ENCODE results near the gene SPATA31E1.

The SPATA31E1 gene

DNA sequence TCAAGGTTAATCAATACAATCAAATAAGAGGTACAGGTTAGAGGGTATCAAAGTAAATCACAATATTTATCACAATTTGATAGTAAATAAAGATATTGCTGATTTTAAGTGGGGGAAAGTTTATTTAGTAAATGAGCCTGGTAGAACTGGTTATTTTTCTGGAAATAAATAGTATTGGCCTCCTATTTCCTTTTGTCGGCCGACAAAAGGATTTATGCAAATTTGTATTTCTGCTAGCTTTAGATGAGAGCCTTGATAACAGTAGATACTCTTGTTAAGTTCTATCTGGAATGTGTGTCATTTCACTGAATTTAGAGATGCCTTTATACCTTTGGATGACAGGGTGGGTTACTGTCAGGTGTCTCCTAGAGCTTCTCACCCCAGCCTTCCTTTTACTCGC lies 17.8 kb upstream of the SPATA31E1 start:
- no peak for DNase-seq

DNA sequence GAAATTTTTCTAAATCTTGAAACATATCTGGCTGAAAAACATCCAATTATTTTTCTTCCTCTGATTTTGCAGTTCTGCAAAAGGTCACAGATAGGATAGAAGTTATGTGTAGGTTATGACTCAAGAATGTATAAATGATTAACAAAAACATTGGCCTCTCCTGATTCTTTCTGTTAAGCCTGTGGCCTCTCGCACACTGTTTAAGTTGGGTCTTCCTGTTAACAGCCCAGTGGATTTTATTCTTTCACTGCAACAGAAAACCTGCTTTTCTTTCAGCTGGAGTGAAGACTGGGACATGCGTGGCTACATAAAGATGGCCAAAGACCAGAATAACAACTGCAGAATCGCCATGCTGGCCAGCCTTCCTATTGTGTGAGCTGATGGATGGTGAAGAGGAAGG lies 17.1 kb upstream of the SPATA31E1 start:
- no peak for DNase-seq

DNA sequence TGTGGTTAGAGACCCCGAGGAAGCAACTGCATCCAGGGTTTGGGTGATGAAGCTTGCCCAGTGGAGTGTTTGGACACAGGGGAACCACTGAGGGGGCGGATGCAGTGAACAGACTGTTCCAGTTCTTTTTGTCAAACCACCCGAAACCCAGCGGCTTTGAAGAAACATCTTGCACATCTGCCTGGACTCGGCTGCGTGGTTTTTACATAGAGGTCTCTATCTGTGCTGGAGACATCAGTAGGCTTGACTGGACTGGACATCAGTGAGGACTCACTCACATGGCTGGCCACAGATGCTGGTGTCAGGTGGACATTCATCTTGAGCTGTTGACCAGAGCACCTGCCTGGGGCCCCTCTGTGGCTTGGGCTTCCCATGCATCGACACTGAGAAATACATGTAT lies 15.3 kb upstream of the SPATA31E1 start:
- DNase-seq = no peak

DNA sequence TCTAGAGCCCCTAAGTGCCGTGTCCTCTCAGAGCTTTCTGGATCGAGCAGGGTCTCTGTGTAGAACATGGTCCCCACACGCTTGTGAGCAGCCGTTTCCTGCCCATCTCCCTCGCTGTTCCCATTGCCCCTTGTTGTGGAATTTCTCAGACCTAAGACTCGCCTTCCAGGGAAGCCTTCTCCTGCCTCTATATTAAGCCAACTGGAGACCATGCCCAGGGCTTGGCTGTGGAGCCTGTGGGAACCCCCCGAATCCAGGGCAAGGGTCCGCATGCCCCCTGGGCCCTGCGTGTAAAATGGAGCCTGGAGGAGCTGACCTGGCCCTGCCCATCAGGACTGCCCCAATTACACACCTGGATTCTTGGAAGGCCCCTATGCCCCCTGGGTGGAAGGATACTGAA lies 14.5 kb upstream of the SPATA31E1 start:
- DNase-seq = no peak

DNA sequence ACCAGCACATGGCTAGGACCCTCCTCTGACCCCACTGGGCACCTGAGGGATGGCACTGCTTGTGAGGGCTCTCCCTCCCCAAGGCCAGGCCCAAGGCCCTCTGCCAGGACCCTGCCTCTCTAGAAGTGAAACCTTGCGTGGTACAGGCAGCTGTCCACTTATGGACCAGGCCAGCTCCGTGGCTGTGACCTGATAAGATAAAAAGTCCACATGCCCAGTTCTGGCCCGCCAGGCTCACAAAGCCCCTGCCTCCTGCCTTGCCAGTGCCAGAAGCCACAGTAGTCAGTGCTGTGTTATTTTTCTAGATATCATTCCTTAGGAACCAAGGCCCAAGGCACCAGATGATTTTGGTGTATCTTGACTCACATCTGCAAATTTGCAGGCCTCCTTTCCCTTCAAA lies 14.0 kb upstream of the SPATA31E1 start:
- DNase-seq = no peak

DNA sequence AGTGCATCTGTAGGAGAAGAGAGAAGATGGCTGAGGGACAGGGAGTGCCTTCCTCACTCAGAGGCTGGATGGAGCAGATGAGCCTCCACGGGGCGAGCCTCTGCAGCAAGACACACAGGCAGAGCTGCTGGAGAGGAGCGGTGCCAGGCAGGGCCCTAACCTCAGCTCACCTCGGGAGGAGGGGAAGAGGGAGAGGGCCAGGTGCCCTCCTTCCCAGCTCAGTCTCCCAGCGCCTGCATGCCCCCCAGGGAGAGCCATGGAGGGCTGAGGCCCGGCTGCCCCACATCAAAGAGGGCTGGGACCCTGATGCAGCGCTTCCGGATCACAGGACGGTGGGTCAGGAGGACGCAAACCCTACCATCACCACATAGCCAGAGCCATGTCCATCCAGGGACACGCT lies 13.6 kb upstream of the SPATA31E1 start:
- no peak for DNase-seq

DNA sequence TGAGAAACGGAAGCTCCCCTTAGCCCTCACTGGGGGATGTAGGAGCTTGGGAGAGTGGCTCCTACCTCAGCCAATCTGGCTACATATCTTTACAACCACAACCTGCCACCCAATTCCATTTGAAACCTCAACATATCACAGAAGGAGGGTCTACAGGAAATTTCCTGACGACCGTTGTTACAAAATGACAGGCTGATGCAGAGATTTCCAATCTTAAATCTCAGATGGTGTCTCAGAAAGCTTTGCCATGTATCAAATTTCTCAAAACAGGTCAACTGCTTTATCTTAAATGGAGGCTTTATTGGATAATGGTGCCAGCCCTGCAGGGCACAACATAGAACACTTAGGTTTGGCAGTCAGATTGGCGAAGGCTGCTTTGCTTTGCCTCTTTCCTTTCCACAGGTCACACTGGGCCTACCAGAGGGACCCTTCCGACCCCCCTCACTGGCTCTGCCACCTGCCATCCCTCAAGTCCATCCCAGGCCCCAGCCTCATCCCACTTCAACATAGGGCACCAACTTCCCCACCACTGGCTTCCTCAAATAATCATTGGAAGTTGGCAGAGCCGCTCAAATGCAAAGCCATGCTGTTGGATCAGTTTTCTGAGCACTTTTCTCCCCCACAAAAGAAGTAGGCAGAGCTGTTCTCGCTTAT lies 11.1 kb upstream of the SPATA31E1 start:
- no peak for DNase-seq

DNA sequence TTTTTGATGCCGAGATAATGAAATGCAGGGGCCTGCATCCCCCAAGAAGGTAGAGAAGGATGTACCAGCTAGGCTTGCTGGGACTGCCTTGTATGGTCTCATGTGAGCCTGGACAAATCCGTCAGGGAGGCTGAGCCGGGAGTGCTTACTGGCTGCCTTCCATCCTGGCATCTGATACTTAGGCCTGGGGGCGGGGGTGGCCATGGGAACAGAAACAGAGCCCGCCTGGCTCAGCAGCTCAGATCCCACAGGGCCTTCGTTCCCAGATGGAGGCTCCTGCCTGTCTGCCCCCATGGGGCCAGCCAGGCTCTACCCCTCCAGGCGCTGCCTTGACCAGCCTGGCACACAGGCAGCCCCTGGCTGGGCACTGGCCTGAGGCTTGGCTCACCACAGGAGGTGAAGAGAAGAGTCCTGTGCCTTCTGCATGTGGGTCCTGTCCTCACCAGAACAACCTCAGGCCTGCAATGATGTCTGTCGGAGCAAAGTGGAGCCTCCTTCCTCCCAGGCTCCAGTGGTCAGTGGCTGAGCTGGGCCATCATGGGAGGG lies 10.5 kb upstream of the SPATA31E1 start:
- no peak for DNase-seq

DNA sequence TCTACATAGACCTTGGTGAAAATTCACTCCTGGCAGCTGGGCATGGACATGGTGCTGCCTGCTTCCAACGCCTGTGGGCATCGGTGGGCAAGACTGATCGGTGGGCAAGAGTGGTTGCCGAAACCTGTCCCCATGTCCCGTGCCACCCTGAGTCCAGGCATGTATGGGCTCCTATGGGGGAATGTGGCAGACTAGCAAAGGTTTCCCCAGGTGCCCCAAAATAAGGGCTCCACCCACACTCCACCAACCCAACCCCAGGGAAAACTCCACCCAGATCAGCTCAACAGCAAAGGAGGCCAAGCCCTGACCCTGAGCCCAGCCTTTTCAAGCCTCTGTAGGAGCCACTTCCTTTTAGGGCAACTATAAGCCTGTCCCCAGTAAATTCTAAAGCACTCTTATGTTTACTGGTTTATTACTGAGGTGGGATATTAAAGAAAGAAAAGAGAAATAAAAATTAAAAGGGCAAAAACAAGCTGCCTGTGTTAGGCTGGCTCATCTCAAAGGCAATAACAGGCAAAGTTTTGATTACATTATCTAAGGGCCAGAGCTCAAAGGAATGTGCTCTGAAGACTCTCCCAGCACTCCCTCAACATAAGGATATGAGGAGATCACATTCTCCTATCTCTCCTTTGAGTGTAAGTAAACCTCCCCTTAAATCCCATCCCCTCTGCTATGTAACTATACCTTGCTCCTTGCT lies 8.9 kb upstream of the SPATA31E1 start:
- DNase-seq = no peak

DNA sequence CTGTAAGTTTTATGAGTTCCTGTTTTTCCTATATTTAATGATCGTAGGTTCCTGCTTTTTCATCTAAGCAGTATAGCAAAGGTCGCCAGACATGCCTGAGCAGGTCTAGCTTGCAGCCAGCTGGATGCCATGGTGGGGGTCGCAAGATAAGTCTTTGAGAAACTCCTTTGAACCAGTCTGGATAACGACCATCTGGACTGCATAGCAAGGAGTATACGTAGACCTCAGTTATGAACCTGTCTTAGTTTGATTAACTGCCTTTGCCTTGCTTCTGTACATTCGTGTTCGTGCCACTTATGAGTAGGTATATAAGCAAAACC lies 8.4 kb upstream of the SPATA31E1 start:
- DNase-seq = no peak

DNA sequence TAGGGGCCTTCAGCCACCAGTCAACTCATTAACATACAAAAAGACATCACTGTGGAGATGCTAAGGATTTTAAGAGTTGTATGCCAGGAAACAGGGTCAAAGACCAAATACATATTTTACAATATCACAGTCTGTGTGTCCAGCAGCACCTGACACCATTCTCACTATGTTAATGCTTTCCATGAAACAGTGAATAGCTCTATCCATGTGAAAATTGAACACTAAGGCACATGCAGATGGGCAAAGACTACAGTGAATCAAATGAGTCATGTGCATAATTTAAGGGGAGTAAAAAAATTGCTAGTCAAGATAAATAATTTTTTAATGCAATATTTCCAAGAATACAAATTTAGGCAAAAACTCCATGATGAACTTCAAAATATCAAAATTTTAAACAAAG lies 7.6 kb upstream of the SPATA31E1 start:
- DNase-seq = no peak

DNA sequence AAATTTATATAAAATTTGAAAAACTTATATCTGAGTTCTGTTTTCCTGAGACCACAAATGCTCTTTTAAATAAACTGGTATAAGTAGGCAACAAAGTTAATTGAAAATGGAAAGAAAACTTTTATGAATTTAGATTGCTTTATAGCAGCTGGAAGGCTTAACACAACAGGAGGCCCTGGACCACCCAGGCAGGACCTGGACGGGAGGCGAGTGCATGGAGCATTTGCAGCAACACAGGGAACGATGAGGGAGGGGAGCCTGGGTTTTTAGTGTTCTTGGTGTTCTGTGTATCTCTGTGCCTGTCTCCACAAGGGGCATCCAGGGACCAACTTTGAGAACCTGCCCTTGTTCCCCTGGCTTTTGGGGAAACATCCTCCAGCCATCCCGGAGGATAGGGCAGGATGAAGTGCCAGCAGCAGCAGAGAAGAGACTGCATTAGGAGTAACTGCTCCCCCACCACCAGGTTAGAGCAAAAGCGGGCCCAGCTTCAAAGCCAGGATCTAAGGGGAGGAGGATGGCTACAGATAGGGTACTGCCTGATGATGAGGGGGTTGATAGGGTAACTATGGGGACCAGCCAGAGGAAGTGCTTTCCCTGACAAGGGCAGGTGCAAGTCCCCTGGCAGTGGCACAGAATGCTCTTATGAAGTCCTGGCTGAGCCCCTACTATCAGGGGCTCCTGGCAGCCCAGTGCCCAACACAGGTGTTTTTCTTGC lies 6.7 kb upstream of the SPATA31E1 start:
- DNase-seq = no peak

DNA sequence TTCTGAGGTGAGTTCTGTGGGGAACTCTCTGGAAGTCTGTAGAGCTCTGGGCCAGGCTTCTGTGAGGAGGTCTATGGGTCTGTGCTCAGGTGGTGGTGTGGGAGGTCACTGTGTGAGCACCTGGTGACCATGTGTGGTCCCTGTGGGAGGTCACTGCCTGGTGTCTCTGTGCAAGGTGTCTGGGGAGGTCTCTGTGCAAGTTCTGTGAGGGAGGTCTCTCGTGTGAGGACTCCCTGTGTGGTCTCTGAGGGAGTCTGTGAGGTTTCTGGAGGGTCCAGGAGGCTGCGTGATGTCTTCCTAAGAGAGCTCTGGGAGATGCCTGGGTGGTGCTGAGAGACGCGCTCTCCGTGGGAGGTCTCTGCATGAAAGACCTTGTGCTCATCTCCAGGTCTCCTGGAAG lies 6.0 kb upstream of the SPATA31E1 start:
- DNase-seq = no peak

DNA sequence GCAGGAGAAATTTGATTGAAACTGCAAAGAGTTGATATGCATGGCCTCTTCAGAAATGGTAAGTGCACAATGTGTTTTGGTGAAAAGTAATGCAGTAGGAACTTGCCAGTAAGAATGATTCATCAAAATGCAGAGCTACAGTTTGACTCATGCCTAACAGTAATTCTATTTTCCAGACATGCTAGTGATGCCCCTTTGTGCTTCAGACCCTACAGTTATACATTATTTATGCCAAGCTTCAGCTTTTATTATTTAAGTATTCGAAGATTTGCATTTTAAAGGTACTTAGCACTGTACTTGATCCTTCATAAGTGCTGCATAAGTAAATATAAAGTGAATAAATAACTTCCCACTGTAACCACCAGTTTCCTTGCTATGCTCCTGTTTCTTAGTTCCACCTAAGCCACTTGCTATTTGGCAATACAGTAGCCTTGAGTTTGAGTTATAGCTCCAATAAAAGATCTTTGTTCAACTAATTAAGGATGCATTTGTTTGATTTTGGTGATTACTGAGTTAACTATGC lies 3.6 kb upstream of the SPATA31E1 start:
- DNase-seq = no peak

DNA sequence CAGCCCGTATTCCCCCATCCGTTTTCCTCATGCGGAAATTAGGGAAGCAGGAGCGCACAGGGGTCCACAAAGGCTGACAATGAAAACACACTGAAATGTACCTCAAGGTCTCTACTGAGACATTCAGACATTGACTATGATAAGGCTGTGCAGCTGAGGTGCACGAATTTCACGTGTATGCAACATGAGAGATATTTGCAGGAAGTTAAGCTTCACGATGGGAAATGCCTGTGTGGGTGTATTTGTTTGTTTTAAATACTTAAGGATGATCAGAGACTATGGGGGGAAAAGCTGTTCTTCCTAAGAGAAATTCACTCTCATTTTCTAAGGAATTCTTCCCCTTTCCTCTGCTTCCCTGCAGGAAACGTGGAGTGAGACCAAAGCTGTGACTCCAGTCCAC lies 2.6 kb upstream of the SPATA31E1 start:
- no peak for DNase-seq

DNA sequence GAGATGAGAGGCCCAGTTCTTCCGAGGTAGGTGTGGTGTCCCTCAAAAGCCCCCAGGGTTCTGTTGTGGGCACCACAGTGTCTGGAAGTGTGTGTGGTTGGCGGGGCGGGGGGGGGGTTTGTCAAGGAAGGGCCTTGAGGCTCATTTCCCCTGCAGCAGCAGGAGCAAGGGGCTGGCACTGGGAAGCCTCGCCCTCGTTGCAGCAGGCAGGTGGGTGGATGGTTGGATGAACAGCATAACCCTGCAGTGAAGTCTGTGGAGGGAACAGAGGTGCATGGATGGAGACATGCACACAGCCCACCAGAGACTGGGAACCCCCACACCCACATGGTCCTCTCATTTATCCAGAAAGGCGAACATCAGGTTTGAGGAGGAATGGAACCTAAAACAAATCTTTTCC lies 2.0 kb upstream of the SPATA31E1 start:
- DNase-seq = no peak

DNA sequence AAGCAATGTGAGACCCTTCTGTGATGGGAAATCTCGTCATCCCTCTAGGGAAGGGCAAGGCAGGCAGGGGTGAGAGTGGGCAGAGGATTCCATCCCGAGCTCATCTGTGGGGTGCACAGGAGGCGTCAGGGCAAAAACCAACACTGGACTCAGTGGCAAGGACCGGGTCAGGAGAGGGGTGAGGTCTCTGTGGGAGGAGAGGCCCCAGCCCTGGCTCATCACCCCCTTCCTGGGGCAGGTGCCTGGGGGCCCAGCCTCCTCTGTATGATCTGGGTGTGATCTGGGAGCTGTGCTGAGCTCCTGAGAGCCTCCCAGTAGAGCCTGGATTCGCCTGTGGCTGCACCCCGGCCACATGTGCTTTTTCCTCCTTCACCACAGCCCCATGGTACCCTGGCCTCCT lies 597 bp downstream of the SPATA31E1 start:
- no peak for DNase-seq

DNA sequence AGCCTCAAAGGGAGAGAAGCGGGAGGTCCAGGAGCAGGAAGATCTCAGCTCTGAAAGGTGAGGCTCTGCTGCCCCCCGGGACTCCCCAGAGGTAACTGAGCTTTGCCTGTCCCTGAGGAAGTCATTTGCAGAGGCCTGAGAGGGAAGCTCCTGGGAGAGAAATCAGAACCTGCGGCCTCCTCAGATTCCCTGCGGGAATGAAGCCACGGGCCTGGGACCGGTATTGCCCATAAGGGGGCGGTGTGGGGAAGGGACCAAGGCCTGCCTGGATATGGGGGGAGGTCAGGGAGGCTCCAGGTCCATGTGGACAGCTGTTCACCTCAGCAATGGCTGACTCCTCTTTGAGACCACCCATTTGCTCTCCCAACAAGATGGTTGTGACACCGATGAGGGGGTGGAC lies 1.3 kb downstream of the SPATA31E1 start:
- no peak for DNase-seq

DNA sequence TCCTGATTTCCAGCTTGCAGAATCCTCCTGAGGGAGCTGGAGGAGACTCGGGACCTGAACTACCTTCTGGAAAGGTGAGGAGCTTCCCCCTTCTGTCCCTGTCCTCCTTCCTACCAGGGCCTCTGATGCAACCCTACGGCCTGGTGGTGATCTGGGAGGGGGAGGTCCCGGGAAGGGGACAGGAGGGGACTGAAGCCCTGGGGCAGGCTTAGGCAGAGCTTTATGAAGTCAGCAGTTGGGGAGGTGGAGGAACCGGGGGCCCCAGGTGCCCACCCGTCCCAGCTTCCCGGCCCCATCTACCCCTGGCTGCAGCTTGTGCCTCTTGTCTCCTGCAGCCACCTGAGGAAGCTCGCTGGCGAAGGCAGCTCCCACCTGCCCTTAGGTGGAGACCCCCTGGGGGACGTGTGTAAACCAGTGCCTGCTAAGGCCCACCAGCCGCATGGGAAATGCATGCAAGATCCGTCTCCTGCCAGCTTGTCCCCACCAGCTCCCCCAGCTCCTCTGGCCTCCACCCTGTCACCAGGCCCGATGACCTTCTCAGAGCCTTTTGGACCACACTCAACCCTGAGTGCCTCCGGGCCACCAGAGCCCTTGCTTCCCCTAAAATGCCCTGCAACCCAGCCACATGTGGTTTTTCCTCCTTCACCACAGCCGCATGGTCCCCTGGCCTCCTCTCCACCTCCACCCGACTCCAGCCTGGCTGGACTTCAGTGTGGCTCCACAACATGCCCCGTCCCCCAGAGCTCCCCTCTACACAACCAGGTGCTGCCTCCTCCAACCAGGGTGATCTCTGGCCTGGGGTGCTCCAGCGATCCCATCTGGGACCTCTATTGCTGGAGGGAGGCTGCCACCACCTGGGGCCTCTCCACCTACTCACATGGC lies 2.1 kb downstream of the SPATA31E1 start:
- DNase-seq = no peak

DNA sequence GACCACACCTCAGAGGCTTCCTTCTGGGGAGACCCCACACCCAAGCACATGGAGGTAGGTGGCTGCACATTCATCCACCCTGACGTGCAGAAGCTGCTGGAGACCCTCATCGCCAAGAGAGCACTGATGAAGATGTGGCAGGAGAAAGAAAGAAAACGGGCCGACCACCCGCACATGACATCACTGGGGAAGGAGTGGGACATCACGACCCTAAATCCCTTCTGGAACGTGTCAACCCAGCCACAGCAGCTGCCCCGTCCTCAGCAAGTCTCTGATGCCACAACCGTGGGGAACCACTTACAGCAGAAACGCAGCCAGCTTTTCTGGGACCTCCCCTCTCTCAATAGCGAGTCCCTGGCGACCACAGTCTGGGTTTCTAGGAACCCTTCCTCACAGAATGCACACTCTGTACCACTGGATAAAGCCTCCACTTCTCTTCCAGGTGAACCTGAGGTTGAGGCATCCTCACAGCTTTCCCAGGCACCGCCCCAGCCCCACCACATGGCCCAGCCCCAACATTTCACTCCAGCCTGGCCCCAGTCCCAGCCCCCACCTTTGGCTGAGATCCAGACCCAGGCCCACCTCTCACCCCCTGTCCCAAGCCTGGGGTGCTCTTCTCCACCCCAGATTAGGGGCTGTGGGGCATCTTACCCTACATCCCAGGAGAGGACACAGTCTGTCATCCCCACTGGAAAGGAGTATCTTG lies 3.0 kb downstream of the SPATA31E1 start:
- no peak for DNase-seq

DNA sequence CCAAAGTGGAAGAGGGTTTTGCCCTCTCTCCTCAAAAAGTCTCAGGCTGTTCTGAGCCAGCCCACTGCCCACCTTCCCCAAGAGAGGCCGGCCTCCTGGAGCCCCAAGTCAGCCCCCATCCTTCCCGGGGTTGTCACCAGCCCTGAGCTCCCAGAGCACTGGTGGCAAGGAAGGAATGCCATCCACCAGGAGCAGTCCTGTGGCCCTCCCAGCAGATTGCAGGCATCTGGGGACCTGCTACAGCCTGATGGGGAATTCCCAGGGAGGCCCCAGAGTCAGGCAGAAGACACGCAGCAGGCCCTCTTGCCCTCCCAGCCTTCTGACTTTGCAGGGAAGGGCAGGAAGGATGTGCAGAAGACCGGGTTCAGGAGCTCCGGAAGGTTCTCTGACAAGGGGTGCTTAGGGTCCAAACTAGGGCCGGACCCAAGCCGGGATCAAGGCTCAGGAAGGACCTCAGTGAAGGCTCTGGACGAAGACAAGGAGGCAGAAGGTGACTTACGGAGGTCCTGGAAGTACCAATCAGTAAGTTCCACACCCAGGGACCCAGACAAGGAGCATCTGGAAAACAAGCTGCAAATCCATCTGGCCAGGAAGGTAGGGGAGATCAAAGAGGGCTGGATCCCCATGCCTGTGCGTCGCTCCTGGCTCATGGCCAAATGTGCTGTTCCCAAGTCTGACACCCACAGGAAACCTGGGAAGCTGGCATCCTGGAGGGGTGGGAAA lies 3.7 kb downstream of the SPATA31E1 start:
- no peak for DNase-seq

Measured in activated gamma-delta T cell treated with Interleukin-2 at 50 U/mL for 16 hours (primary cell).